H9 (cell line): Measurements from ENCODE around the gene OR51V1. TPM values are rescaled to one million over a fixed set of nuclear protein-coding genes. Genes with fewer than 3 reads are reported as not detected.

ENCODE experiments used
- DNase-seq: peaks from one replicate; pipeline ENCODE4 v3.0.0-alpha.2; 2017
- H2AFZ ChIP-seq: one replicate; pipeline ENCODE4 v1.6.1; 2013; ENCODE audit warnings: mild to moderate bottlenecking, low read length, control low read depth, moderate library complexity
- H2AK5ac ChIP-seq: 2 replicates; pipeline ENCODE4 v1.6.1; 2013; ENCODE audit warnings: low read length, control low read depth, mixed read lengths; ENCODE audit not compliant: insufficient read length
- H2BK120ac ChIP-seq: one replicate; pipeline ENCODE4 v1.6.1; 2013; ENCODE audit warnings: low read depth, mild to moderate bottlenecking, low read length, control low read depth, inconsistent platforms; ENCODE audit not compliant: poor library complexity, severe bottlenecking
- H2BK12ac ChIP-seq: 2 replicates; pipeline ENCODE4 v1.6.1; 2013; ENCODE audit warnings: low read length, control low read depth, mixed read lengths, low read depth; ENCODE audit not compliant: insufficient read length
- H2BK15ac ChIP-seq: 2 replicates; pipeline ENCODE4 v1.6.1; 2013; ENCODE audit warnings: low read depth, low read length, control low read depth
- H2BK20ac ChIP-seq: one replicate; pipeline ENCODE4 v1.6.1; 2013; ENCODE audit warnings: low read depth, mild to moderate bottlenecking, low read length, control low read depth, inconsistent platforms; ENCODE audit not compliant: poor library complexity, severe bottlenecking
- H2BK5ac ChIP-seq: 2 replicates; pipeline ENCODE4 v1.6.1; 2013; ENCODE audit warnings: low read length, control low read depth, mixed read lengths; ENCODE audit not compliant: insufficient read length
- H3K14ac ChIP-seq: 2 replicates; pipeline ENCODE4 v1.6.1; 2013; ENCODE audit warnings: low read length, control low read depth; ENCODE audit not compliant: insufficient read depth
- H3K18ac ChIP-seq: 2 replicates; pipeline ENCODE4 v1.6.1; 2013; ENCODE audit warnings: low read depth, mild to moderate bottlenecking, mixed read lengths, low read length, control low read depth; ENCODE audit not compliant: insufficient read length
- H3K23ac ChIP-seq: 2 replicates; pipeline ENCODE4 v1.6.1; 2013; ENCODE audit warnings: low read length, control low read depth, mixed read lengths, low read depth; ENCODE audit not compliant: insufficient read length
- H3K23me2 ChIP-seq: 2 replicates; pipeline ENCODE4 v1.6.1; 2013; ENCODE audit warnings: low read depth, mild to moderate bottlenecking, mixed read lengths, low read length, control low read depth; ENCODE audit not compliant: insufficient read length, poor library complexity, severe bottlenecking
- H3K27ac ChIP-seq: 2 replicates; pipeline ENCODE4 v1.5.1; 2013; ENCODE audit warnings: low read length, control low read depth, mixed read lengths, low read depth; ENCODE audit not compliant: insufficient read length
- H3K27me3 ChIP-seq: 2 replicates; pipeline ENCODE4 v1.6.1; 2013; ENCODE audit warnings: low read length, control low read depth, inconsistent platforms; ENCODE audit not compliant: insufficient read depth
- H3K4ac ChIP-seq: 2 replicates; pipeline ENCODE4 v1.6.1; 2013; ENCODE audit warnings: low read depth, mild to moderate bottlenecking, control low read depth, inconsistent platforms, low read length, moderate library complexity
- H3K4me1 ChIP-seq: 2 replicates; pipeline ENCODE4 v1.6.1; 2013; ENCODE audit warnings: low read length, control low read depth, inconsistent platforms; ENCODE audit not compliant: insufficient read depth
- H3K4me2 ChIP-seq: 2 replicates; pipeline ENCODE4 v1.6.1; 2013; ENCODE audit warnings: low read length, control low read depth, mixed read lengths; ENCODE audit not compliant: insufficient read length, insufficient read depth
- H3K56ac ChIP-seq: 2 replicates; pipeline ENCODE4 v1.6.1; 2013; ENCODE audit warnings: low read depth, mild to moderate bottlenecking, mixed read lengths, low read length, control low read depth; ENCODE audit not compliant: insufficient read length
- H3K79me1 ChIP-seq: 2 replicates; pipeline ENCODE4 v1.6.1; 2013; ENCODE audit warnings: low read depth, mild to moderate bottlenecking, moderate library complexity, low read length, control low read depth, inconsistent platforms; ENCODE audit not compliant: insufficient read depth, poor library complexity, severe bottlenecking
- H3K79me2 ChIP-seq: 2 replicates; pipeline ENCODE4 v1.6.1; 2013; ENCODE audit warnings: low read length, control low read depth, inconsistent platforms; ENCODE audit not compliant: insufficient read depth
- H3K9ac ChIP-seq: 2 replicates; pipeline ENCODE4 v1.6.1; 2013; ENCODE audit warnings: low read length, control low read depth, mixed read lengths; ENCODE audit not compliant: insufficient read length; ENCODE audit errors: extremely low read depth
- H3K9me3 ChIP-seq: one replicate; pipeline ENCODE4 v1.6.1; 2013; ENCODE audit warnings: low read depth, low read length, inconsistent platforms; ENCODE audit not compliant: control insufficient read depth
- H3T11ph ChIP-seq: one replicate; pipeline ENCODE4 v1.6.1; 2013; ENCODE audit warnings: mild to moderate bottlenecking, low read length, control low read depth, inconsistent platforms
- H4K20me1 ChIP-seq: one replicate; pipeline ENCODE4 v1.6.1; 2013; ENCODE audit not compliant: control insufficient read depth, insufficient read length, insufficient read depth
- H4K5ac ChIP-seq: 2 replicates; pipeline ENCODE4 v1.6.1; 2013; ENCODE audit warnings: low read depth, mild to moderate bottlenecking, mixed read lengths, low read length, control low read depth; ENCODE audit not compliant: insufficient read length
- H4K8ac ChIP-seq: replicated peaks from 2 replicates; pipeline ENCODE4 v1.6.1; 2013; ENCODE audit warnings: low read length, control low read depth, mixed read lengths, low read depth; ENCODE audit not compliant: insufficient read length
- H4K91ac ChIP-seq: 2 replicates; pipeline ENCODE4 v1.6.1; 2013; ENCODE audit warnings: low read depth, mild to moderate bottlenecking, moderate library complexity, mixed read lengths, low read length, control low read depth; ENCODE audit not compliant: insufficient read length
- H3K27ac Mint-ChIP-seq, 3 experiments: 2 replicates in 2 of 3; 3 replicates in 1 of 3; pipeline ENCODE4 v1.8.0; 2020 to 2021; ENCODE audit warnings: mixed read lengths in 3 of 3, mild to moderate bottlenecking in 1 of 3, moderate library complexity in 1 of 3
- H3K27me3 Mint-ChIP-seq: 2 replicates; pipeline ENCODE4 v1.8.0; 2021; ENCODE audit warnings: low read depth, mild to moderate bottlenecking, moderate library complexity, mixed read lengths
- H3K36me3 Mint-ChIP-seq, 3 experiments: 2 replicates in 2 of 3; 3 replicates in 1 of 3; pipeline ENCODE4 v1.8.0; 2020 to 2021; ENCODE audit warnings: low read depth in 3 of 3, mixed read lengths in 3 of 3; ENCODE audit not compliant: insufficient read depth in 1 of 3
- H3K4me1 Mint-ChIP-seq, 2 experiments: 2 replicates each; pipeline ENCODE4 v1.8.0; 2020; ENCODE audit warnings: mixed read lengths in 2 of 2
- H3K4me3 Mint-ChIP-seq, 2 experiments: 2 replicates in 1 of 2; 3 replicates in 1 of 2; pipeline ENCODE4 v1.8.0; 2020 to 2021; ENCODE audit warnings: mild to moderate bottlenecking in 2 of 2, mixed read lengths in 2 of 2, moderate library complexity in 1 of 2
- H3K9me3 Mint-ChIP-seq, 2 experiments: 2 replicates in 1 of 2; 3 replicates in 1 of 2; pipeline ENCODE4 v1.8.0; 2020; ENCODE audit warnings: mild to moderate bottlenecking in 2 of 2, mixed read lengths in 2 of 2, moderate library complexity in 1 of 2
- CTCF ChIP-seq: fragments of 200-600 bp; sonication (generic); conservative IDR thresholded peaks from 3 replicates; pipeline ENCODE4 v1.8.0; 2021; ENCODE audit warnings: antibody characterized with exemption, mild to moderate bottlenecking
- WGBS: extraction: QIAGEN DNeasy Blood & Tissue Kit; methylation state at CpG from one replicate; pipeline ENCODE4 v1.1.7; 2013; ENCODE audit warnings: missing lambda C conversion rate, low lambda C conversion rate, mixed read lengths; ENCODE audit not compliant: insufficient read length; ENCODE audit errors: extremely low coverage; 5-methylcytosine and 5-hydroxymethylcytosine counted together
- total RNA-seq: library from RNA; stranded (reverse); gene quantifications from 2 replicates; pipeline ENCODE4 v1.2.1, GENCODE V29; 2021

OR51V1 gene
- total RNA-seq, 1 experiment from 2014 or later: not detected

DNA sequence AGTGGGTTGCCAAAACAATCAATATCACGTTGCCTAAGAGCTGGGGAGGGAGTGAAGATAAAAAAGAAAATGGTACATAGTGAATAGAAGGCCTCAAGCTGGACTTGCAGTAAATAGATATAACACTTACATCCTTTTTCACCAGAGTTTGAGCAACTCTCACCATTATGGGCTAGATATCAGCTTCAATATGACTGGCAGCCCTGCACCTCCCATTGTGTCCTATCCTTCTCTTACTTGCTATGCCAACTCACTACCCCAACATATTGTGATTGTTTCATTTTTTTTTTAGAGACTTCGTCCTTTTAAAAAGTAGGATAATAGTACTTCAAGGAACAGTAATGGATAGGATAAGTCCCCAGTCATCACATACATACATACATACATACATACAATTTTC, 41.7 kb upstream of the OR51V1 start:
- H2BK5ac ChIP-seq: no peak overlapping the region
- H3K27ac ChIP-seq: no peak overlapping the region
- no peak overlapping the region for H3K27ac Mint-ChIP-seq
- no peaks in the 10 kb centered on the region for H3K36me3 Mint-ChIP-seq
- no peak overlapping the region for H3K14ac ChIP-seq
- no peak overlapping the region for H3K4me3 Mint-ChIP-seq
- H3K23me2 ChIP-seq: no peaks in the 10 kb centered on the region
- no peak overlapping the region for H2AFZ ChIP-seq
- WGBS: no CpG with 5 or more reads among the region's 2 CpGs
- peaks cover 2% of the 10 kb centered on the region for H3K27me3 Mint-ChIP-seq
- H3K9me3 ChIP-seq: no peaks in the 10 kb centered on the region
- no peak for TF ChIP-seq CTCF
- H3K23ac ChIP-seq: no peak overlapping the region
- no peak overlapping the region for H2BK12ac ChIP-seq
- H2BK20ac ChIP-seq: no peak overlapping the region
- no peaks in the 10 kb centered on the region for H3K4me1 Mint-ChIP-seq
- no peak overlapping the region for H2AK5ac ChIP-seq
- no peak overlapping the region for H4K91ac ChIP-seq
- H3K56ac ChIP-seq: no peak overlapping the region
- H3K79me1 ChIP-seq: no peaks in the 10 kb centered on the region
- H4K5ac ChIP-seq: no peak overlapping the region
- no peak for DNase-seq
- H3K4ac ChIP-seq: no peak overlapping the region
- no peaks in the 10 kb centered on the region for H3K79me2 ChIP-seq
- H3K9ac ChIP-seq: no peak overlapping the region
- no peak overlapping the region for H2BK15ac ChIP-seq
- no peaks in the 10 kb centered on the region for H3K27me3 ChIP-seq
- H3T11ph ChIP-seq: no peak overlapping the region
- no peaks in the 10 kb centered on the region for H4K20me1 ChIP-seq
- H2BK120ac ChIP-seq: no peak overlapping the region
- H3K4me2 ChIP-seq: no peak overlapping the region
- H3K9me3 Mint-ChIP-seq: no peaks in the 10 kb centered on the region
- H4K8ac ChIP-seq: no peak overlapping the region
- no peaks in the 10 kb centered on the region for H3K4me1 ChIP-seq
- H3K18ac ChIP-seq: no peak overlapping the region
